ENCODE results near the gene UBE2V1. TPM values are rescaled to one million over a fixed set of nuclear protein-coding genes. Genes with fewer than 3 reads are reported as not detected.

UBE2V1 gene
- total RNA-seq, 3 donors from 2014 or later, result 90.1 to 94.4 (median 94.1) TPM

DNA sequence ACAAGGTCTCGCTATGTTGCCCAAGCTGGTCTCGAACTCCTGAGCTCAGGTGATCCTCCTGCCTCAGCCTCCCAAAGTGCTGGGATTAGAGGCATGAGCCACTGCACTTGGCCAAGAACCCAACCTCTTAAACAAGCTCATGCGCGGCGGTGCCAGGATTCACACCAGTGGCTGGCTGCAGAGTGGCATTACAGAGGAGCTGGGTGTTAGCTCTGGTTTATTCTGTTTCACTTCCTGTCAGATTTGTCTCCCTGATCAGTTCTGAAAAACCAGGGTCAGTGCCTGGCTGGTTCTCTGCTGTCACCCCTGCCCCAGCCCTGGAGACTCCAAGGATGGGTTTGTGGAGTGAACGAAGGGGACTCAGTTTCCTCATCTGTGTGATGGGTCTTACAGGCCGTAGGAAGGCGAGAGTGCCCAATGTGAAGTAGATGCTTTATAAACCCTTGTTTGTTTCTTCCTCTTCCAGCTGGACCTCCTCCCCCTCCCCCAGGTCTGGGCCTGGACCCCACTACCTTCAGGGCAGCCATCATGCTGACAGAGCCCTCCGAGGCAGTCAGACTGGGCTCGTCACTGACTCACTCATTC lies 63.4 kb downstream of the UBE2V1 start:
- no peak for DNase-seq
- intact Hi-C loops (cut with DNase I, micrococcal nuclease), result no loop called here
- no peaks in the 10 kb centered on the region for H3K9me3 ChIP-seq
- no peak overlapping the region for H3K4me3 ChIP-seq
- ATAC-seq, result no peak
- H3K4me1 ChIP-seq (ENCODE audit: low read depth), result no peaks in the 10 kb centered on the region
- TF ChIP-seq, protein P1, sequence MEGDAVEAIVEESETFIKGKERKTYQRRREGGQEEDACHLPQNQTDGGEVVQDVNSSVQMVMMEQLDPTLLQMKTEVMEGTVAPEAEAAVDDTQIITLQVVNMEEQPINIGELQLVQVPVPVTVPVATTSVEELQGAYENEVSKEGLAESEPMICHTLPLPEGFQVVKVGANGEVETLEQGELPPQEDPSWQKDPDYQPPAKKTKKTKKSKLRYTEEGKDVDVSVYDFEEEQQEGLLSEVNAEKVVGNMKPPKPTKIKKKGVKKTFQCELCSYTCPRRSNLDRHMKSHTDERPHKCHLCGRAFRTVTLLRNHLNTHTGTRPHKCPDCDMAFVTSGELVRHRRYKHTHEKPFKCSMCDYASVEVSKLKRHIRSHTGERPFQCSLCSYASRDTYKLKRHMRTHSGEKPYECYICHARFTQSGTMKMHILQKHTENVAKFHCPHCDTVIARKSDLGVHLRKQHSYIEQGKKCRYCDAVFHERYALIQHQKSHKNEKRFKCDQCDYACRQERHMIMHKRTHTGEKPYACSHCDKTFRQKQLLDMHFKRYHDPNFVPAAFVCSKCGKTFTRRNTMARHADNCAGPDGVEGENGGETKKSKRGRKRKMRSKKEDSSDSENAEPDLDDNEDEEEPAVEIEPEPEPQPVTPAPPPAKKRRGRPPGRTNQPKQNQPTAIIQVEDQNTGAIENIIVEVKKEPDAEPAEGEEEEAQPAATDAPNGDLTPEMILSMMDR (IDR thresholded peaks at IDR 0.05), result no peak
- no peaks in the 10 kb centered on the region for H3K36me3 ChIP-seq (ENCODE audit: low read depth)

DNA sequence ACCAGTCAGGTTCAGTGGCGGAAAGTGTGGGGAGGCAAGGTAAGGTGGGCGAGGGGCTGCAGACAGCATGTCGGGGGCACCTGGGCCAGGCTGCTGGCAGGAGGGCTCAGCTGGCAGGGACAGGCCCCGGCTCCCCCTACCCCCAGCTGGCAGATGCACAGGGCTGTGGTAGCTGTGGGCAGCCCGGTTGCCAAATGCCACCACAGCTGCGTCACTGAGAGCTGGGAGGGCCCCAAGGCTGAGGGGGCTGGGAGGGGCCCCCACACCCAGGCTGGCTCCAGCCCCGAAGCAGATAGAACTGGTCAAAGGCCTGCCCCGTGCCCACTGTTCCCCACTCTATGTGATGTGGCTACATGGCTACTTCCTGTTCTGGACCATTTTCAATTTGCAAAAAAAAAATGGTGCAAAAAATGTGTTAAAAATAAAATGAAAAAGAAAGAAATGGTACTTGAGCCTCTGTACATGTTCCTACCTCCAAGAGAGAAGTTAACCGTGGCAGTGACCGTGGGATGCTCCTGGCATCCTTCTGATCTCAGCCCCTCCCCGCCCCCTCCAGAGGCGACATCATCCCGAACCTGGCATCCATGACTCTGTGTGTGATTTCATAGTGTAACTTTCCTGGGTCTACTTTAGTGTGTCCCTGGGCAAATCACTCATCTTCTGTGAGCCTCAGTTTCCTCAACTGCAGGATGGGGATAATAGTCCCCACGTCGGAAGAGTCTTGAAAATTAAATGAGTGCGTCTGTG lies 64.4 kb downstream of the UBE2V1 start:
- H3K4me1 ChIP-seq (ENCODE audit: low read depth), result no peaks in the 10 kb centered on the region
- H3K4me3 ChIP-seq, result no peak overlapping the region
- DNase-seq, result no peak
- intact Hi-C loops (cut with DNase I, micrococcal nuclease), result no loop called here
- ATAC-seq, result peak; percentile 43
- no peaks in the 10 kb centered on the region for H3K36me3 ChIP-seq (ENCODE audit: low read depth)
- TF ChIP-seq, protein P1 (IDR thresholded peaks at IDR 0.05), result no peak
- H3K9me3 ChIP-seq, result no peaks in the 10 kb centered on the region

DNA sequence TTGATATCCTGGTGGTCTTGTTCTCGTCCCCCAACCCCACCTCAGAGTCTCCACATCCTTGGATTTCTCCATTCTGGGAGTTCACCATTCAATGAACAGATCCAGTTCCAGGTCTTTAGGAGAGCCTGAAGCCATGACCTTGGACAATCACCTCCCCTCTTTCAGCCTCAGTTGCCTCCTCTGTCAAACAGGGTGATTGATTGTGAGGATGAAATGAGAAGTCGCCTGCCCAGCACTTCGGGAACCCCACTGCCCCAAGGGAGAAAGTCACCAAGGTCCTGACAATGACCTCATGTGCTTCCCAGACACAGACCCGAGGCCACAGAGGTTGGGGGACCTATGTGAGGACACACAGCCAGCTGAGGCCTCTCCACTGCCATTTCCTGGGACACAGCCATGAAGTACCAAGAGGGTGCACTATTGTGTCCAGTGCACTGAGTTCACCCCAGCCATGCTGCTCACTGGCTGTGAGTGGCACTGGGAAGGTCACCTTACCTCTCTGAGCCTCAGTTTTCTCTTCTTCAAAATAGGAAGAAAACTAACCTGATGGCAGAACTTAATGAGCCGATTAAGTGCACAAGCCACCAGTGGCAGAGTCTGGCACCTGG lies 68.5 kb downstream of the UBE2V1 start:
- Histone ChIP-seq H3K4me1 (ENCODE audit: low read depth) (no peaks in the 10 kb centered on the region), H3K9me3 (no peaks in the 10 kb centered on the region), H3K4me3 (no peak overlapping the region), H3K36me3 (ENCODE audit: low read depth) (no peaks in the 10 kb centered on the region)
- intact Hi-C loops (cut with DNase I, micrococcal nuclease), result no loop called here
- no peak for ATAC-seq
- no peak for DNase-seq
- TF ChIP-seq, protein P1 (IDR thresholded peaks at IDR 0.05), result no peak

DNA sequence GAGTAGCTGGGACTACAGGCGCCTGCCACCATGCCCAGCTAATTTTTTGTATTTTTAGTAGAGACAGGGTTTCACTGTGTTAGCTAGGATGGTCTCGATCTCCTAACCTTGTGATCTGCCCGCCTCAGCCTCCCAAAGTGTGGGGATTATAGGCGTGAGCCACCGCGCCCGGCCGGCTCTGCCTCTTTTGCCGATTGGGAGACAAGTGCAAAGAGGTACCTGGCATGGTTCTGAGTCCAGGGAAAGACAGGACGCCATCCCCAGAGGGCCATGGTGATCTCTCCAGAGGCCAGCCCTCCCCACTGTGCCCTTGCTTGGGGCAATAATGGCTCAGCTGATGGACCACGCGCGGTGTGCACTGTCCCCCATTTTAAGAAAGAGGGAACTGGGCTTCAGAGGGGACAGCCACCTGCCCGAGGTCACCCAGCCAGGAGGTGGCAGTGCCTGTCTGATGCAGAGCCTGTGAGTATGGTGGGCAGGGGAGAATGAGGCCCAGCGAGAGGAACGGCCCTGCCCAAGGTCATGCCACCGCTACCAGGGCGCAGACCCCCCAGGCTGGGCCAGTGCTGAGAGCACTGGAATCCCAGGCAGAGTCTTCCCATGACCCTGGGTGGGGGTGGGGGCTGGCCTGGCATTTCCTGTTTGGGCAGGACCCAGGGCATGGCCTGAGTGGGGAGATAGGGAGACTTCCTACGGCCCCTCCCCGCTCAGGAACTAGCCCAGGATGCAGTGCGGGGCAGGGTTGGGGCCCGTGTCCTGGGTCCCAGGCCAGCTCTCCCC lies 69.2 kb downstream of the UBE2V1 start:
- H3K4me1 ChIP-seq (ENCODE audit: low read depth), result no peaks in the 10 kb centered on the region
- no peaks in the 10 kb centered on the region for H3K9me3 ChIP-seq
- H3K36me3 ChIP-seq (ENCODE audit: low read depth), result no peaks in the 10 kb centered on the region
- DNase-seq (no peak), ATAC-seq (no peak)
- TF ChIP-seq, protein P1 (IDR thresholded peaks at IDR 0.05), result no peak
- intact Hi-C loops (cut with DNase I, micrococcal nuclease), result no loop called here
- no peak overlapping the region for H3K4me3 ChIP-seq

DNA sequence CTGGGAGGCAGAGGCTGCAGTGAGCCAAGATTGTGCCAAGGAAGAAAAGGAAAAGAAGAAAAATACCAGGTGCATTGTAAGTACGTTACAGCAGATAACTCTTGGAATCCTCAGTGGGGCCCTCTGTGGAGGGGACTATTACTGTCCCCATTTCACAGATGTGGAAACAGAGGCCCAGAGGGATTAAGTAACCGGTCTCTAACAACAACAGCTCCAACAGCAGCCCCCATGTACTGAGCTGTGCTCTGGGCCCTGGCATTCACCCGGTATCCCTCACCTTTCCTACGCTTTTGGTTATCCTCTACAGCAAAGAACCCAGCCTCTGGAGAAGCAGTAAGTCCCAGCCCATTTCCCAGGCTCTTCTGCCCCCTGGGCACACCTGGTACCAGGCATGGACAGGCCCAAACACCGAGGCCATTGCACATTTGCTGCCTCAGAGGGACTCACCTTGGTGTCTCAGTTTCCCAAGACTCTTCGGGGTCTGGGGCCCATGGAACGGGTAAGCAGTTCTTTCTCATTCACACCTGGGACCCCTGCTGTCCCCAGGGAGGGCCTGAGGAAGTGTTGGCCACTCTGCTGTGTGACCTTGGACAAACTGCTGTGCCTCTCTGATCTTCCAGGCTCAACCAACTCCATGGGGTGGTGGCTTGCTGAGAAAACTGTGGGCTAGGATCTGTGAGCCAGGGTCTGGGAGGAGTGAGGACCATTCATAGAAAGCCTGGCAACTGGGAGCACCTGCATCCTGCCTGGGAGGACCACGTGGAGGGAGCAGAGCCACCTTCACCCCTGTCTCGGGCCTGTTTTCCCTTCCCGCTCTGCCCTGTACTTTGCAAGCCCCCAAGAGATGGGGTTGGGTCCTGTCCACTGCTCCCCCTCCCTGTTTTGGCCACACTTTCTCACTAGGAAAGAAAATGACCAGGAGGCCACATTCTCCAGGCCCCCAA lies 70.3 kb downstream of the UBE2V1 start:
- H3K4me1 ChIP-seq (ENCODE audit: low read depth), result no peaks in the 10 kb centered on the region
- H3K4me3 ChIP-seq, result no peak overlapping the region
- H3K36me3 ChIP-seq (ENCODE audit: low read depth), result no peaks in the 10 kb centered on the region
- DNase-seq (no peak), ATAC-seq (no peak)
- TF ChIP-seq, protein P1 (IDR thresholded peaks at IDR 0.05), result no peak
- no peaks in the 10 kb centered on the region for H3K9me3 ChIP-seq
- intact Hi-C loops (cut with DNase I, micrococcal nuclease), result no loop called here

Measured in mucosa of descending colon (tissue), 3 donors.